AG10803 (cell line): Measurements from ENCODE around the gene ZNF157.

ENCODE experiments used
- DNase-seq: peaks from one replicate; pipeline ENCODE4 v3.0.0; 2010; ENCODE audit warnings: low read depth
- H3K4me3 ChIP-seq: 2 replicates; pipeline ENCODE4 v1.5.1; 2011; ENCODE audit warnings: mild to moderate bottlenecking, low read length, control low read depth
- TF ChIP-seq, protein P1 (sequence below): conservative IDR thresholded peaks from 2 replicates; pipeline ENCODE4 v1.5.1; 2011; ENCODE audit warnings: mild to moderate bottlenecking, low read length, control low read depth, inconsistent platforms

Gene ZNF157

DNA sequence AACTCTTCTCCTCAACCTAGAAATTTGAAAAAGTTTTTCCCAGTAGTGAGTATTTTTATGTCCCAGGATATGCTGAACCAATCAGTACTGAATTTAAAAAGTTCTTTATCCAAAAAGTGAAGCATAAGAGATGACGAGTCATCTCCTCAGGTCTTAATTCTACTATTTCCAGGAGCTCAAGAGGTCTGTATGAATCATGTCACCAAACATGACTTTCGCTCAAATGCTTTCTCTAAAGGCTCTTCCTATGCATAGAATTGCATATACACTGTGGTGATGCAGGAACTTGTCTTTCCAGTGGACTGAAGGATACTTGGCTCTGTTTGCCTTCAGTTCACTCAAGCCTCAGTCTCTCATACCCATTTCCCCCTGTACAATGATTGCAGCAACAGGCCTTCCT, 76.6 kb downstream of the ZNF157 start:
- TF ChIP-seq, protein P1, sequence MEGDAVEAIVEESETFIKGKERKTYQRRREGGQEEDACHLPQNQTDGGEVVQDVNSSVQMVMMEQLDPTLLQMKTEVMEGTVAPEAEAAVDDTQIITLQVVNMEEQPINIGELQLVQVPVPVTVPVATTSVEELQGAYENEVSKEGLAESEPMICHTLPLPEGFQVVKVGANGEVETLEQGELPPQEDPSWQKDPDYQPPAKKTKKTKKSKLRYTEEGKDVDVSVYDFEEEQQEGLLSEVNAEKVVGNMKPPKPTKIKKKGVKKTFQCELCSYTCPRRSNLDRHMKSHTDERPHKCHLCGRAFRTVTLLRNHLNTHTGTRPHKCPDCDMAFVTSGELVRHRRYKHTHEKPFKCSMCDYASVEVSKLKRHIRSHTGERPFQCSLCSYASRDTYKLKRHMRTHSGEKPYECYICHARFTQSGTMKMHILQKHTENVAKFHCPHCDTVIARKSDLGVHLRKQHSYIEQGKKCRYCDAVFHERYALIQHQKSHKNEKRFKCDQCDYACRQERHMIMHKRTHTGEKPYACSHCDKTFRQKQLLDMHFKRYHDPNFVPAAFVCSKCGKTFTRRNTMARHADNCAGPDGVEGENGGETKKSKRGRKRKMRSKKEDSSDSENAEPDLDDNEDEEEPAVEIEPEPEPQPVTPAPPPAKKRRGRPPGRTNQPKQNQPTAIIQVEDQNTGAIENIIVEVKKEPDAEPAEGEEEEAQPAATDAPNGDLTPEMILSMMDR: no peak

DNA sequence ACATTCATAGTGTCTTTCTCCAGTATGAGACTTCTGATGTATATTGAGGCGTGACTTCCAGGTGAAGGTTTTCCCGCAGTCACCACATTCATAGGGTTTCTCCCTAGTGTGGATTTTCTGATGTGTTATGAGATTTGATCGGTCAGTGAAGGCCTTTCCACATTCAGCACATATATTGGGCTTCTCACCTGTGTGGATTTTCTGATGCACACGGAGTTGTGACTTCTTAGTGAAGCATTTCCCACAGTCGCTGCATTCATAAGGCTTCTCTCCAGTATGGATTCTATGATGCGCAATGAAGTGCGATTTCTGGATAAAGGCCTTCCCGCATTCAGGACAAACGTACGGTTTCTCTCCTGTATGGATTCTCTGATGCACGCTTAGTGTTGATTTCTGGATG, 77.2 kb downstream of the ZNF157 start:
- no peak for DNase-seq
- H3K4me3 ChIP-seq: no peak overlapping the region
- TF ChIP-seq, protein P1: no peak

More for the DNA sequence above, 76.6 kb downstream of the ZNF157 start:
- H3K4me3 ChIP-seq: no peak overlapping the region
- no peak for DNase-seq

DNA sequence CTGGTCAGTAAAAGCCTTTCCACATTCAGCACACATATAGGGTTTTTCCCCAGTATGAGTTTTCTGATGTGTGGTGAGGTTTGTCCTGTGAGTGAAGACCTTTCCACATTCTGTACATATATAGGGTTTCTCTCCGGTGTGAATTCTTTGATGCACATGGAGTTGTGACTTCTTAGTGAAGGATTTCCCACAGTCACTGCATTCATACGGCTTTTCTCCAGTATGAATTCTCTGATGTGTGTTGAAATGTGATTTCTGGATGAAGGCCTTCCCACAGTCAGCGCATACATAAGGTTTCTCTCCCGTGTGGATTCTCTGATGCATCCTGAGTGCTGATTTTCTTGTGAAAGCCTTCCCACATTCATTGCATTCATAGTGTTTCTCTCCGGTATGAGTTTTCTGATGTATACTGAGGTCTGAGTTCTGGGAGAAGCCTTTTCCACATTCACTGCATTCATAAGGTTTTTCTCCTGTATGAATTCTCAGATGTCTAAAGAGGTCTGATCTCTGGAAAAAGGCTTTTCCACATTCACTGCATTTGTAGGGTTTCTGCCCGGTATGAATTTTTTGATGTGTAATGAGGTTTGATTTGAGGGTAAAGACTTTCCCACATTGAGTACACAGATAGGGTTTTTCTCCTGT, 77.9 kb downstream of the ZNF157 start:
- TF ChIP-seq, protein P1: no peak
- H3K4me3 ChIP-seq: no peak overlapping the region
- no peak for DNase-seq

DNA sequence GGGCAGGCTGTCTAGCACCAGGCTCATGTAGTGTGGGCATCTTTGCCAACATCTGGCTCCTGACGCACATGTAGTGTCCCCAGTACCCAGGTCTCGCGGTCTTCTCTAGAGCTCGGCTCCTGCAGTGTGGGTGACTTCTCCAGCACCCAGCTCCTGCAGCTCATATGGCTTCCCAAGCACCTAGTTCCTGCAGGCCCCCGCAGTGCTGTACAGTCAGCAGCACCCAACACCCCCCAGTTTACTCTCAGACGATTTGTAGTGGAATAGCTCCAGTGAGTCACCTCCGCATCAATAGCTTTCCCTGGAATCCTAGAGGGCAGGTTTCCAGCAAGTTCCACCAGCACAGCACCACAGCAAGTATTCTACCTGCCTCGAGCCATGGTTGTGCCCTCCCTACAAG, 81.7 kb downstream of the ZNF157 start:
- no peak for DNase-seq
- TF ChIP-seq, protein P1: no peak
- H3K4me3 ChIP-seq: no peak overlapping the region

DNA sequence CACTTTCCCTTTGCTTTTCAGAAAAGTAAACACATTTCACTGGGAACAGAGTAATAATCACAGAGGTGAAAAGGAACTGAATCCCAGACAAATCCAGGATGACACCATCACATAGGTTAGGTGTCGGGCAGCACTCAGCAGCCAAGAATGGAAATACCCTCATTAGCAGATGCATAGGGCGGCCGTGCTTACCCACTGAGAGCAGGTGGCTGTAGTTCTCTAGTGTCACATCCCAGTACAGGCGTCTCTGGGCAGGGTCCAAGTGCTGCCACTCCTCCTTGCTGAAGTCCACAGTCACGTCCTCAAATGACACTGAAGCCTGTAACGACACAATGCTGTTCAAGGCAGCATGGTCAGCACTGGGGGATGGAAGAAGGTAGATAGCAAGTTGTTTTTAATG, 85.7 kb downstream of the ZNF157 start:
- no peak overlapping the region for H3K4me3 ChIP-seq
- TF ChIP-seq, protein P1: no peak
- DNase-seq: no peak

DNA sequence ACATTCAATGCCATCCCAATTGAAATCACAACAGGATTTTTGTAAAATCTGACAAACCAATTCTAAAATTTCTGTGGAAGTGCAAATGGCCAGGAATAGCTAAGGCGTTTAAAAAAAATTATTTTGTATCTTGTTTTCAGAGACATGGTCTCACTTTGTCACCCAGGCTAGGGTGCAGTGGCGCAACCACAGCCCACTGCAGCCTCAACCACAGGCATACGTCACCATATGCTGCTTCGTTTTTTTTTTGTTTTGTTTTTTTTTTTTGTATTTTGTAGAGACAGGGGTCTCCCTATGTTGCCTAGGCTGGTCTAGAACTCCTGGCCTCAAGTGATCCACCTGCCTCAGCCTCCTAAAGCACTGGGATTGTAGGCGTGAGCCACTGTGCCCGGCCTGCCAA, 88.2 kb downstream of the ZNF157 start:
- no peak overlapping the region for H3K4me3 ChIP-seq
- TF ChIP-seq, protein P1: no peak
- DNase-seq: no peak

DNA sequence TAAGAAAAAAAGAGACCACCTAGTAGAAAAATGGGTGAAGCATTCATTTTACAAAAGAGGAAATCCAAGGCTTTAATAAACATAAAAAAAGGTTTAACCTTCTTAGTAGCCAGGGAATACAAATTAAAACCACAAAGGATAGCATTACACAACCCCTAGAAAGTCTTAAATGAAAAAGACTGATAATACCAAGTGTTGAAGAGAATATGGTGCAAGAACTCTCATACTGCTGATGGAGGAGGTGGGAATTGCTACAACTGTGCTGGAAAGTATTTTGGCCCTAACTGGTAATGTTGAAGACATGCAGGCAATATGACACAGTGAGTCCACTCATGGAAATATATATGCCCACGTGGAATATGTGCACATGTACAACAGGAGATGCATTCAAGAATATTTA, 90.2 kb downstream of the ZNF157 start:
- TF ChIP-seq, protein P1: no peak
- no peak for DNase-seq
- no peak overlapping the region for H3K4me3 ChIP-seq
